Measurements from ENCODE around the gene MAN1C1.
A peak's percentile ranks its signal among the peaks of the same experiment; 100 is the strongest.
"Not testable (repeated sequence)": the region's sequence is repeated elsewhere in the genome, so short reads cannot be mapped to it uniquely, and the experiment has no call there.

MAN1C1 gene

GRCh38 chr1:25723250-25723880 lies 106.8 kb downstream of the MAN1C1 start:
- no peak for DNase-seq

GRCh38 chr1:25724201-25724600 lies 107.6 kb downstream of the MAN1C1 start:
- no peak for DNase-seq

DNA sequence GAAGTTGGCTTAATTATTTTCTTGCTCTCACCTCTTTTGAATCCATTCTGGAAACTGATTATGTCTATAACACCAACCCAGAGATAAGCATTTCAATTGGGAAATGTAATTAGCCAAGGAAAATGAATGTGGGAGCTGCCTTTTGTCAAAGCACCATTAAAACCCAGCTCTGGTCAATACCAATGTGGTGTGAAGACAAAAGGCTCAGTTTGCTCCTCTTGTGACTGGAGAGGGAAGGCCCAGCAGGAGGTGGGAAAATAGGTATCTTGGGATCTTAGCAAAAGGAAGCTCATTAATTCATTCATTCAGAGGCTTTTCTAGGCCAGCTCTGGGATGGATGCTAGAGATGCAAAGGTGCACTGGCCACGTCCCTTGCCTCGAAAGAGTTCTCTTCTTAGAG lies 108.4 kb downstream of the MAN1C1 start:
- DNase-seq = no peak

GRCh38 chr1:25725482-25725881 lies 108.9 kb downstream of the MAN1C1 start:
- no peak for DNase-seq

- DNase-seq = no peak
These were observed 110.5 kb downstream of the MAN1C1 start for GRCh38 chr1:25727088-25727487.

- peak; percentile 72 for DNase-seq
These were observed 111.2 kb downstream of the MAN1C1 start for GRCh38 chr1:25727635-25728286.

DNA sequence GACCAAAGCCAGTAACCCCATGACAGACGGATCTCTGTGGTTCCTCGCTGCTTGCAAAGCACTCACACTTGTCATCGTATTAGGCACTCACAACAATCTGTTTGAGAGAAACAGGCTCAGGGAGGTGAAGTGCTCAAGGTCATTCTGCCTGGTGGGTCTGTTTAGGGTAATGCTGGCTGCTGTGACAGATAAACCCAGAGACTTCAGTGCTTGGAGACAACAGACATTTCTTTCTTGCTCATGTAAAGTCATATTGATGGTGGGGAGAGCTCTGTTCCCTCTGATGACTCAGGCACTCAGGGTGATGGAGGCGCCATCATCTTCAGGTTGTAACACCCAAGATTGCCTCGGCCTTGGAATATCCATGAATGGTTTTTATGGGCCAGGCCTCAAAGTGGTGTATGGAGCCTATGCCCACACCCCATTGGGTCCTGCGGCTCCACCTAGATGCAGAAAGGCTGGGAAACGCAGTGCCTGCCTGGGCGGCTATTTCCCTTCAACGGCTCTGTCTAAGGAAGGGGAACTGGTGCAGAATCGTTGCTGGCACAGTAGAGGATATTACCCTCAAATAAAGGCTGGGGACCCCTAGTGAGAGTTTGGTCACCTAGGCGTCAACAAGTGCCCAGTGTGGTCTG lies 111.8 kb downstream of the MAN1C1 start:
- no peak for DNase-seq

- DNase-seq = no peak
These were observed 112.5 kb downstream of the MAN1C1 start for GRCh38 chr1:25729045-25729444.

DNA sequence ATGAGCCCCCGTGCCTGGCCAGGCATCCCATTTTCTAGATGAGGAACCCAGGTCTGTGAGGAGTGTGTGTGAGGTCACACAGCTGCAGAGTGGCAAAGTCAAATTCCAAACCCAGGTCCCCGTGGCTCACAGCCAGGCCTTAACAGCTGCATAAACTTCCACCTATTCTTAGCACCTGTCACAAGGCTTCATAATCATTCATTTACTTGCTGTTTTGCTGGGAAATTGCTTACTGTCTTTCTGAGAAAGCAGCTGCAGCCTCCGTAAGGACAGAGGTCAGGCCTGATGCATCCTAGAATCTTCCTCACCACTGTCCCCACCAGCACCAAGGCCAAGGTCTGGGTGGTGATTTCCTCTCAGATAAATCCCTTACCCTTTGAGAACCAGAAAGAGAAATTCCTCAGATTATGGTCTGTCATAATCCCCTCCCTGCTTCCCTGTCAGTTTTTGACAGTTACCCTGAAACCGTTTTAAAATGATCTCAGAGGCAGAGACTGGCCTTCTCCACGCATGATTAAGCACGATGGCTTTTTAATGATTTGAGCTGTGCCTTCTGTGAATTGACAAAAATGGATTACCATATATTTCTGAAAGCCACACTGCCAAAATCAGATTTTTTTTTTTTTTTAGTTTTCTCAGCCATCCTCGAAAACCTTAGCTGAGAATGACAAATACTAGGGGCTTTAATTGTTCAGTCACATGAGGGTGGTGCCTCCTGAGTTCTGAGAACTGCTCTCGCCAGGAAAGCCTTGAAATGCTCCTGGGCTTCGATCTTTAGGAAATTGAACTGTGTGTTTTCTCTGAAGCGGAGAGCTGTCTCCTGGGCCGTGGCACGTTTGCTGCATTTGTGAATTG lies 113.4 kb downstream of the MAN1C1 start:
- DNase-seq = peak; percentile 79

- DNase-seq = no peak
These were observed 114.6 kb downstream of the MAN1C1 start for GRCh38 chr1:25731148-25731547.

DNA sequence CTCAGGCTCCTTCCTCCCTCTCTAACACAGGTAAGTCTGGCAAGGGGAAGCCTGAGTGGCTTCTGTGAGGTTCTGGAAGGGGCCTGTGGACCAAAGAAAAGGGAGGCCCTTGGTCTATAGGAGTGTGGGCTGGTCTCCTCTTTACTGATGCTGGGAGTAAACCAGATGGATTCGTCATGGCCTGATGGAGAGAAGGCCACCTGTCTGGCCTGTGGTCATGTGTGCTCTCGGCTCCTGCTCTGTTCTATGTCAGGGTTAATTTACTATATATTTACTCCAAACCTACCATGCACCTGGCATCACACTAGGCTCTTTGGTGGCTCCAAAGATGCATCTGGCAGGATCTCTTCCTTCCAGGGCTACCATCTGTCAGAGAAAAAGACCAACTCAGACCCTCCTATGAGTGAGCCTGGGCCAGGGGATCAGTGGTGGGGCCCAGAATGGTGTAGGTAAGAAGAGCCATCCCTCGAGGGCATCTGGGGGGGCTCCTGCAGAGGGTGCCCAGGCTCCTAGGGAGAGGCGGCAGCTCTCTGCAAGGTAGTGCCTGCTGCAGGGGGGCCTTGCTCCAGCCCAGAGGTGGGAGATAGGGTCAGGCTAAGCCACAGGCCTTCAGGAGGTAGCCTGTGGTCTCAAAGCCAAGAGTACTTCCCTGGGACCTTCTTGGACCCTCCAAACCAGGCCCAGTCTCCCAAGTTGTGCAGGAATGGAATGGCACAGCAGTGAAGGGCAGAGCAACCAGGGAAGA lies 115.2 kb downstream of the MAN1C1 start:
- no peak for DNase-seq

- no peak for DNase-seq
These were observed 116.2 kb downstream of the MAN1C1 start for GRCh38 chr1:25732821-25733220.

DNA sequence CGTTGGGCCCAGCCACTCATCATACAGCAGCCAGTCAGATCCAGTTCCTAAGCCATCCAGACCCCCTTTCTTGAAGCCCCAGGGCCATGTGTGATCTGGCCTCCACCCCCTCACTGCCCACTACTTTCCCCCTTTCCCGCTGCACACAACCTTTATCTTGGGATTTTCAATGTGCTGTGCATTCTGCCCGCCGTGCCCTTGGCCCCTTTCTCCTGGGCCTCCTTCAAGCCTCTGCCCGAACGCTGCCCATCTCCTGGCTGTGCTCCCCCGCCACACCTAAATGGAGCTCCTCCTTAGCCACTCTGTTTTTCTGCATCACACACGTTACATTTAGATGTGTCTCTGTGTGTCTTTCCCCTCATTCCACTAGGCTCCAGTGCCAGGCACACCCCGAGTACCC lies 116.7 kb downstream of the MAN1C1 start:
- no peak for DNase-seq

GRCh38 chr1:25734991-25735390 lies 118.4 kb downstream of the MAN1C1 start:
- DNase-seq = not testable (repeated sequence)

- no peak for DNase-seq
These were observed 119.5 kb downstream of the MAN1C1 start for GRCh38 chr1:25735956-25736529.

DNA sequence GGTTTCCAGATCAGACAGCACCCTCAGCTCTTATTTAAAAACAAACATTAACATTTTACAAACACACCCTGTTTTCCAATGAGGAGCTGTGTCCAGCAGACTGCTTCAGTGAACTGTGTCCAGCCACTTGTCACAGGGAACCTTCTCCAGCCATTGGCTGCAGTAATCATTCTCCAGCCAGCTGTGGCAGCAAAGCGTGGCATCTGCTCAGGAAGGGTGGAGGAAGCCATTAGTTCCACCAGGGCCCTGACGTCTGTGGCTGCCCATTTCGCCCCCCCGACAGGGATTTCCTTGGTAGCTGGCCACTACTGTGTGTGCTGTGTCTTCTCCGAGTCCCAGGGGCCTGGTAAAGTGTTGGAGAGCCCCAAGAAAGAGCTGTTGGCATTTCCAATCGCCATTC lies 120.5 kb downstream of the MAN1C1 start:
- DNase-seq = no peak

- DNase-seq = peak; percentile 57
These were observed 121.9 kb downstream of the MAN1C1 start for GRCh38 chr1:25738499-25738898.

DNA sequence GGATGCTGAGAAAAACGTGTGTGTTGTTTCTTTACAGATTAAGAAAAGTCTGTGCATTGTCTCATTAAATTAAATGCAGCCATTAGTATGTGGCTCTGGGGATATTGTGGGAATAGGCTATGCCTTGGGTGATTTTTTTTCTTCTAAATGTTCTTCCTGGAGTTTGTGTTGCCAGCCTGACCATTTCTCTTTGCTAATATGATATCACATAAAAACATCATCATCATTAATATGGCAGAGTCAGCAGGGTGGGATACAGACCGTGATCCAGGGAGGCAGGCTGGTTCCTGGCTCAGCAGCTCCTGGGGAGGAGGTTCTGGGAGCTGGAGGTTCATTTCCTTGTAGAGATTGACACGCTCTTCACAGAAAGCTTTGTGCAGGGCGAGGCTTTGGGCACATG lies 122.8 kb downstream of the MAN1C1 start:
- no peak for DNase-seq

- DNase-seq = no peak
These were observed 123.5 kb downstream of the MAN1C1 start for GRCh38 chr1:25740071-25740470.

DNA sequence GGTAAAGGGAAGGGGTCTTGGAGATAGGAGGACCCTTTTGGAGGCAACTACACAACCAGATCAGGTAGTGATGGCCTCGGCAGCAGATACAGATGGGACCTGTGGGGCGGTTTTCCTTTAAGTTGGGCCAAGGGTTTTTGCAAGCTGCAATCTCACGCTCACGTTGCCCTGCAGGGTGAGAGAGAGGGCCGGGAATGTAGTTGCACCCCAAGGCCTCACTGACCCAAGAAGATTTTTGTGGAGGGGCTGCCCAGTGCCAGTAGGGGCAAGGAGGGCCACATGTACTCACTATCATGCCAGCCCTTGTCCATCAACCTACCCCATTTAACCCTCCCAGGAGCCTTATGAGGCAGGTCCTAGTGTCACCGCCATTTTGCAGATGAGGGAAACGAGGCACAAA lies 125.7 kb downstream of the MAN1C1 start:
- DNase-seq = no peak

- peak; percentile 74 for DNase-seq
These were observed 126.9 kb downstream of the MAN1C1 start for GRCh38 chr1:25743164-25744139.
